Gastroesophageal sphincter (tissue), 3 donors: ENCODE measurements around the gene CNTNAP2.

Source experiments
- POLR2A ChIP-seq, 2 donors: fragments of 450-650 bp; IDR thresholded peaks; one replicate each; pipeline ENCODE4 v1.6.1; 2017; ENCODE audit warnings: antibody characterized with exemption in 2 of 2, mild to moderate bottlenecking in 2 of 2, moderate library complexity in 1 of 2
- POLR2AphosphoS5 ChIP-seq: sonication (generic); formaldehyde crosslinking; IDR thresholded peaks from one replicate; pipeline ENCODE4 v1.6.1; 2017; ENCODE audit warnings: antibody characterized with exemption
- TF ChIP-seq, protein P1 (sequence below), 4 experiments: fragments of 200-600 bp in 2 of 4; fragments of 450-650 bp in 2 of 4; sonication (generic) in 1 of 4; IDR thresholded peaks; one replicate each; pipeline ENCODE4 v1.5.1; 2017 to 2019; ENCODE audit warnings: antibody characterized with exemption in 4 of 4, mild to moderate bottlenecking in 2 of 4, moderate library complexity in 2 of 4

DNA sequence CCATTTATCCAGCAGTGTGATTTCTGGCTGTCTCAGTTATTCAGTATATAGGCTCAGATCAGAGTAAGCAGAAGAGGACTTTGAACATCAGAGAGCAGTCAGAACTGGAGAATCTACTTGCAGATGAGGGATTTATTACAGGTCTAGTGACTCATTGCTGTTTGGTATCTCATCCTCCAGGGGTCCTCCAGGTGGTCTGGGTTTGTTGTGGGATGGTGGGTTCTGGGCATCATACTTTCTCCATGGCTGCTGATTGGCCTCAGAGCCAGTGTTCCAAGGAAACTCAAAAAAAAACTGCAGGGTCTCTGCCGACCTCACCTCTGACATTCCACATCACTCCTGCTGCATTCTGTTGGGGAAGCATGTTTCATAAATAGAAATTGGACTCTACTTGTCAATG, 214.8 kb downstream of the CNTNAP2 start:
- TF ChIP-seq POLR2A (IDR thresholded peaks at IDR 0.05) (no peak), POLR2AphosphoS5 (no peak)
- TF ChIP-seq, protein P1, sequence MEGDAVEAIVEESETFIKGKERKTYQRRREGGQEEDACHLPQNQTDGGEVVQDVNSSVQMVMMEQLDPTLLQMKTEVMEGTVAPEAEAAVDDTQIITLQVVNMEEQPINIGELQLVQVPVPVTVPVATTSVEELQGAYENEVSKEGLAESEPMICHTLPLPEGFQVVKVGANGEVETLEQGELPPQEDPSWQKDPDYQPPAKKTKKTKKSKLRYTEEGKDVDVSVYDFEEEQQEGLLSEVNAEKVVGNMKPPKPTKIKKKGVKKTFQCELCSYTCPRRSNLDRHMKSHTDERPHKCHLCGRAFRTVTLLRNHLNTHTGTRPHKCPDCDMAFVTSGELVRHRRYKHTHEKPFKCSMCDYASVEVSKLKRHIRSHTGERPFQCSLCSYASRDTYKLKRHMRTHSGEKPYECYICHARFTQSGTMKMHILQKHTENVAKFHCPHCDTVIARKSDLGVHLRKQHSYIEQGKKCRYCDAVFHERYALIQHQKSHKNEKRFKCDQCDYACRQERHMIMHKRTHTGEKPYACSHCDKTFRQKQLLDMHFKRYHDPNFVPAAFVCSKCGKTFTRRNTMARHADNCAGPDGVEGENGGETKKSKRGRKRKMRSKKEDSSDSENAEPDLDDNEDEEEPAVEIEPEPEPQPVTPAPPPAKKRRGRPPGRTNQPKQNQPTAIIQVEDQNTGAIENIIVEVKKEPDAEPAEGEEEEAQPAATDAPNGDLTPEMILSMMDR (IDR thresholded peaks at IDR 0.05): no peak
